Embryonic facial prominence (tissue), 1 donor: ENCODE data around the gene ARHGEF16.

Experiments used
- DNase-seq: peaks from one replicate; pipeline ENCODE4 v3.0.0-alpha.2; 2016; ENCODE audit errors: extremely low spot score

The ARHGEF16 gene

DNA sequence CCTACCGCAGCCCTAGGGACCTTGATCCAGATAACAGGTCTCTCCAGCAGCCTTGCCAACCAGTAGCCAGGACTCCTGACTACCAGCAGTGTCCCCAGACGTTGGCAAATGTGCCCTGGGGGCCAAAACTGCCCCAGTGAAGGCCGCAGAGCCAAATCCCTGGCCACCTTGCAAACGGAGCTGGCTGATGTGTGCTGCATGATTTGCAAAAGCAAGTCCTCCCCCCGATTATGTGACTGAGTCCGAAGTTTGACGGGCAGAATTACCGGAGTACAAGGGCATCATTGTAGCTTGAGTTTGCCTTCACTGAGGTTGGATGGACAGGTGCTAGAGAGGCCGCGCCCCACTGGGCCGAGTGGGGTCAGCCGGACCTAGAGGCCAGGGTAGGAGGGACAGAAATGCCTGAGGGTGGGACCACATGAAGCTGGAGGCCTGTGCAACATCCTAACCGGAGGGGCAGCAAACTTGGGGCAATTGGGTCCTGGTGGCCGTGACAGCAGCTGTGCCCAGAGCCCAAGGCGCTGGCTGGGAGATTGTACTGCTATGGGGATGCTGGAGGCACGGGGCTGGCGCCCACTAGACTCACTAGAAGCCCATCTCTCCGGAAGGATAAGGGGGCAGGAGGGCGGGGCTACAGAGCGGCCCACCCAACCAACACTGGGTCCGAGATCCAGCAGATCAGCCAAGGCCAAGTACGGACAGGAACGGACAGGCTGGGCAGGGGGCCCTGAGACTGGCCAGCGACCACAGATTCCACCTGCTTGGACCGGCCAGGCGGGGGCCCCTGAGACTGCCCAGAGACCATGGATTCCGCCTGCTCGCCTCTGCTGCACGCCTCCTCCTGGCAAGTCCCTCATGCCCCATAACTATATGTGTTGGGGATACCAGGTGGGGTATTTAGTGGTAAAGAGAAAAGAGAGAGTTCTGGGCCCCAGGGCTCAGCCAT, 2.8 kb downstream of the ARHGEF16 start:
- no peak for DNase-seq

DNA sequence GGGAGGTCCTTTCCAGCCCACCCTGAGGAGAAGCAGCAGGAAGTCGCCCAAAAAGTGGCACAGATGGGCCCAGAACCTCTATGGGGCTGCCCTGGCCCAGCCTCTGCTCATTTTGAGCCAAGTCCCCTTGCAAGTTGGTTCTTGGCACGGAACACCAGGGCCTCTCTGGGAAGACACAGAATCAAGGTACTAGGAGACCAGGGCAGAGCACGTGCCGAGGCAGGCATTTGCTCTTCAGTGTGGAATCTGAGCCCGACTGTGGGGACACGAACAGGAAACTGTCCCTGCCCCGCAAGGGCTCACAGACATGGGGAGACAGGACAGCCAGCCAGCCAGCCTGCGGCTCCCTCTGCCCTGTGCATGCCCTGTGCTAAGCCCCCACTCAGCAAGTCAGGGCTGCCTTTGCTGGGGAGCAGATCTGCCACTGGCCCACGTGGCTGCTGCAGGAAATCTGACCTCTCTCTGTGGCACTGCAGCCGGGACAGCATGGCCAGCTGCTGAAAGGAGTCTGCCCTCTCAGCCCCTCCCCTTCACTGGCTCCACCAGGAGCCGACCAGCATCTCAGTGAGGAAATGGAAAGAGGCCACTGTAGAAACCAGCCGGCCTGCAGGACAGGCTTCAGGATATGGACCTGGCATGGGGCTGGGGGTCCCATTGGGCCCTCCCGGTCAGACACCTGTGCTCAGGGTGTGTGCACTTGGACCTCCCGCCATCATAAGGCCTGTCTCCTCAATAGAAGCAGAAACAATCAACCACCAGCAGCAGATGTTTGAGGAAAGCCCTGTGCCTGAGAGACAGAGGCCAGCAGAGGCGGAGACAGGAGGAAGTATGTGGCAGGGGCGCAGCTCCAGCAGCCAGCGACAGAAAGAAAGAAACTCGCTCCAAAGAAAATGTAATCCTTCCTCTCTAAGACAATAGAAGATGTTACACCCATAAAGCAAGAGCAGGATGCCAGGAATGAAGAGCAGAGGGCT, 3.7 kb downstream of the ARHGEF16 start:
- no peak for DNase-seq

DNA sequence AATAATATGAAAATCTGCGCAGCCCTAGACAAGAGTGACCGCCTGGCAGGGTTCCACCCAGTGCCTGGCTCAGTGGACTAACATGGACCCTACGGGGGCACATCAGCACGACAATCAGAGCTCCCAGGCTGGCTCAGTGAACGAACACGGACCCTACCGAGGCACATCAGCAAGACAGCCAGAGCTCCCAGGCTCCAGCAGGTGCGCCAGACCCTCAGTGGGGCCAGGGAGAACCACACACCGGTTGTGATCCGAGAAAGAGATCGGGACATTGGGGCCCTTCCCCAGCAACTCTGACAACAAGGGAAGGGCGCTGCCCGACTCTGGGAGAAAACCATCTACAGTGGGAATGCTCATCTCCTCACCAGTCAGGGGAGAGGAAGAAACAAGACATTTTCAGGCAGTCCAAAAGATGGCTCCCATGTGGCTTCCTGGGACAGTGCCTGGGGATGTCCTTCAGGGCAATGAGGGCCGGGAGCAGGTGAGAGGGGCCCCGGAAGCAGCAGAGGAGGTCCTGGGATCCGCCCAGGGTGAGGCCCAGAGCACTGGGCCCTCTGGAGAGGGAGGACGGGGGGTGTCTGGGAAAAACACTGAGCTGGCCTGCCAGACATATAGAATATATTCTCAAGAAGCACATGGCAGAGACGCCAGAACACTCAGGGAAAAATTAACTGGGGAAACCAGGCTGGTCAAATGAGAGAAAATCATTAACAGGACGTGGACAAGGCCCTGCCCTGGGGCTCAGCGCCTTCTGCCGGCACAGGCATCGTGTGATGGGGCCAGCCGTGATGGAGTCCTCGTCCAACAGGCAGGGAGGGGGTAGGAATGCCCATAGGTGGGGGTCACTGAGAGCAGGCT, 4.8 kb downstream of the ARHGEF16 start:
- no peak for DNase-seq

DNA sequence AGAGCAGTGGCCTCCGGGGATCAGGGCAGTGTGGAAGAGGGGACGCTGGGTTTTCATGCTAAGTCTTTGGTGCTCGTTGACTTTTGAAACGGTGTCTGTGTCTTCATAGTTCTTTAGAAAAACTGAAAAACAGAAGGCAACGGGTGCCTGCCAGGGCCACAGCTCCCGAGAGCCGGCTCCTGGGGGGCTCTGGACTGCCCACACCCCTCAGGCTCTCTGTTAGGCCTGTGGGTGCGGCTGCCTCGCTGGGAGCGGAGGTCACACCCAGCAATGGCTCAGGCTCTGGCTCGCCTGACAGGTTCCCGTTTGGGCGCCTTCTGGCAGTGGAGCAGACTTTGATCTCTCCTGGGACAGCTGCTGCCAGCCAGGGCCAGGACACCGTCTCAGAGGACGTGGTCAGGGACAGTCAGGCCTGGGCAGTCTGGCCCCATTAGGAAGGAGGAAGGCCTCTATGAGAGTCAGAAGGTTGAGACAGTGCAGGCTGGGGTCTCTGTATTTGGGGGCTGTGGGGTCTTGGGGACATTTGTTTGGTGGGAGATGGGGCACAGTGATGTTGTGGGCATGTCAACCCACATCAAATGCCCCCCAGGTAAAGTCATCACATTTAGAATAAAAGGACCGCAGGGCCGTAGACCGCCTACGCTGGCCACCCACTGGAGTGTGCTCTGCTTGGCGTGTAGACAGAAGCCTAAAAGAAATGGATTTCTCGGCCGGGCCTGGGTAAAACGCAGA, 5.6 kb downstream of the ARHGEF16 start:
- DNase-seq, result no peak

DNA sequence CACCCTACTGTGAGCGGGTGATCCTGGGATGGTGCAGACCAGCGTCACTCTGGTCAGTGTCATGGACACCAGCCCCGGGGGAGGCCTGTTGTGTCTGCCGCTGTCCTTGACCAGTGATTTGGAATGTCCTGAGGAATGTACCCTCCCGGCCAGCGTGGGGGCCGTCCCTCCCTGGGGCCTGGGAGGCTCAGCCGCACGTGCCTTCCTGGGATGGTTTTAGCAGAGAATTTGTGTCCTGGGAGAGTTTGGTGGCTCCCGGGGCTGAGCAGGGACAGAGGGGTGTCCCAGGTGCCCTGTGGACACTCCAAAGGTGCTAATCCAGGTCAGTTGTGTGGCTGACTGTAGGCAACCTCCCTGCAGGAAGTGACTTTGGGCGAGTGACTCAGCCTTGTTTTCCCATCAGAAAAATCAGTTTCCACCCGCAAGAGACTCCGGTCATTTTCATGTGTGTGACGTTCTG, 6.2 kb downstream of the ARHGEF16 start:
- DNase-seq, result no peak

DNA sequence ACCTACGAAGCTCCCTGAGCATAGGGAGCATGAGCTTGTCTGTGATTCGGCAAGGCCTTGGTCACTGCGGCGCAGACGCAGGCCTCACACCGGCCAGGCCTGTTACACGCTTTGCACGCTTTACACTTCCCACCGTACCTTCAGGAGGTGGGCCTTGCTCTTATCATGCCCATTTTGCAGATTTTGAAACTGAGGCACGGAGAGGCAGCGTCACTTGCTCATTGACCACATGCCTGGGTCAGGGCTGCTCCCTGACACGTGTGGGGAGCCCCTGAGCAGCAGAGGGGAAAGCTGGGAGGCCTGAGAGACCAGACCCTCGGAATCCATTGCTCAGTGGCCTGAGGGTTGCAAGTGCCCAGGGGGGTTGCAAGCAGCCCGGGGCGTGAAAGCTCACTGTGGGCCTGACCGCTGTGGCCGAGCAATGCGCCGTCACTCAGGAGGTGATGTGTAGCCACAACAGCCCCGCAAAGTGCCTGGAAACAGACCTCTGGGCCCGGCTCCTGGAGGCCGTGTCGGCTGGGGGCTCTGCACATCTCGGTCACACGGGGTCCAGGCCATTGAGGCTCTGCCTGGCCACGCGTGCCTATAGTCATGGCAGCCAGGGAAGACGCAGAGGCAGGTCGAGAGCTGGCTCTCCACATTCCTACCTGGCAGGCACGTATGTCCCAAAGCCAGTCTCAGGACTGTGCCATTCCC, 6.9 kb downstream of the ARHGEF16 start:
- no peak for DNase-seq

DNA sequence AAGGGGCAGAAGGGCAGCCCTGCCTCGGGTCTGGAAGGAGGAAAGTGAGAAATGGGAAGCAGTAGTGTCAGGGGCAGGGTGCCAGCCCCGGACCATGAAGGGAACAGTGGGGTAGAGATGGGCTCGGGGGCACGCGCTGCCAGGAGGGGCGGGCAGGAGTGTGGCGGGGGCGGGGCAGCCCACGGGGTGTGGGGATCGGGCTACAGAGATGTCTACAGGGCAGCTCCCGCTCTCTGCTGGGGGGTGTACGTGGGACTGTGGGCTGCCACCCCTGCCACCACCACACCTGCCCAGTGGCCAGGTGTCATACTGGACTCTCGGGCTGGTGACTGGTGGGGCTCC, 7.4 kb downstream of the ARHGEF16 start:
- no peak for DNase-seq

DNA sequence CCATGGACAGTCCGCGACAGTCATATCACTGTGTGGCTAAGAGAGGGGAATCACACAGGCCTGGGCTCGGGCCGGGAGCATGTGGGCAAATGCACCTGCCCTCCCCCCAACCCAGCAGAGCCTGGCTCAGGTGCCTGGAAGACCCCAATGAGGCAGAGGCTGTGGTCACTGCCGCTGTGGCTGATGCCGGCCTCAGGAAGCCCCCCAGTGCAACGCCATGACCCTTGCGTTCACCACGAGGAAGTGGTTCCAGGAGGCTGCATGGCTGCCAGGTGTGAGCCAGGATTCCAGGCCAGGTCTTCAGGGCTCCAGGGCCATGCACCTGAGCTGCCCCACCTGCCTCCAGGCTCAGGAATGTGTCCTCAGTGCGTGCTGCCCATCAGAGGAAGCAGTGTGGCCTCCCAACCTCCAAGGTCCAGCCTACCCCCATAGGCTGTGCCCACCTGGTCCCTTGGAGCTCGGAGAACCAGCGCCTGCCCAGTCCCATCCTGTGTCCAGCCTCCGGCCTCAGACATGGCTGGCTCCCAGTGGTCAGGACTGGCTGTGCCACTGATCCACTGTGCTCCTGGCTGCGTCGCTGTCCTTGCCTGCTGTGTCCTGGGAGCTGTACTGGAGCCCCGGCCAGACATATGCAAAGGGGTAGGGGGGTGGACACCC, 8.0 kb downstream of the ARHGEF16 start:
- DNase-seq, result no peak

DNA sequence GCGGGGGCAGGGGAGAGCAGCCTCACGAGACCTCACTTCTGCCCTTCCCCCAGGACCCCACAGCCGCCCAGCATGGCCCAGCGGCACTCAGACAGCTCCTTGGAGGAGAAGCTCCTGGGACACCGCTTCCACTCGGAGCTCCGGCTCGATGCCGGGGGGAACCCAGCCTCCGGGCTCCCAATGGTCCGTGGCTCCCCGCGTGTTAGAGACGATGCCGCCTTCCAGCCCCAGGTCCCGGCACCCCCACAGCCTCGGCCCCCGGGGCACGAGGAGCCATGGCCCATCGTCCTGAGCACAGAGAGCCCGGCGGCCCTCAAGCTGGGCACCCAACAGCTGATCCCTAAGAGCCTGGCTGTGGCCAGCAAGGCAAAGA, 8.5 kb downstream of the ARHGEF16 start:
- no peak for DNase-seq

DNA sequence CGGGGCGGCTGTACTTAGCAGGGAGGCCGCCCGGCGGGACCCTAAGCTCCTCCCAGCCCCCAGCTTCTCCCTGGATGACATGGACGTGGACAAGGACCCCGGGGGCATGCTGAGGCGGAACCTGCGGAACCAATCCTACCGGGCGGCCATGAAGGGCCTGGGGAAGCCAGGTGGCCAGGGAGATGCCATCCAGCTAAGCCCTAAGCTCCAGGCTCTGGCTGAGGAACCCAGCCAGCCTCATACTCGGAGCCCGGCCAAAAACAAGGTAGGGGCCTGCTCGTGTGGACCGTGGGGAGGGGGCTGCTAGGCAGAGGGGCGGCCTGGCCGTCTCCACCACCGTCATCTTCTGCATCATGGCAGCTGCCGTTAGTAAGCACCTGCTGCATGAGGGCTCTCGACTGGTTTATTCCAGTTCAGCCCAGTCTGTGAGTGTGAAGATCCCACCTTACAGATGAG, 9.0 kb downstream of the ARHGEF16 start:
- DNase-seq, result no peak

DNA sequence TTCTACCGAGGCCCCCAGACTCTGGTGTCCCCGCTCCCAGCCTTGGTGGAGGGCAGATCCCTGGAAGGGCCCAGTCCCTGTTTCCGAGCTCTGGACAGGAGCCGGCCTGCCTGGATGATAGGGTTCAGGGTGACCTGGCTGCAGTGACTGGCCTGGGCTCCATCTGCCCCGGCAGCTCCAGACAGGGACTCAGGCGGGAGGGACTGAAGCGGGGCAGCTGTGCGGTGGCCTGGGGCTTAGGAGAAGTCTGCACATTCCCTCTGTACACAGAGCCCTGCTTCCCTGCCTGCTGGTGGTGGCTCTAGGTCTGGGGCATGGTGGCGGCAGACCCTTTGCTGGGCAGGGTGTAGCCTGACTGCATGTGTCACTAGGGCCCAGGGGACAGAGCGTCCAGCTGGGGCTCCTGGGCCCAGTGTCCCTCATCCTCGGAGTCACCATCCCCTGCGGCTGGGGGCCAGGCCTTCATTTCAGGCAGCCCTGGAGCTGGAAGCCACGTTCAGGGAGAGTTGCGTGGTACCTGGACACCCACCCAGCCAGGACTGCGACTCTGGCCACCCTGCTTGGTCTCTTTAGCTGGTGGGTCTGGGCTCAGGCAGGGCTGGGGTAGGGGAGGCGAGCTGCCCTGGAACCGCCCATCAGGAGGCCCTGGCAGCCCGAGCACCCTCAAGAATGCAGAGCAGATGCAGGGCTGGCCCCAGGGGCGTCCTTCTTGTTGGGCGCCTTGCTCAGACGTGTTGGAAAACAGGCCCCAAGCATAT, 9.6 kb downstream of the ARHGEF16 start:
- no peak for DNase-seq

DNA sequence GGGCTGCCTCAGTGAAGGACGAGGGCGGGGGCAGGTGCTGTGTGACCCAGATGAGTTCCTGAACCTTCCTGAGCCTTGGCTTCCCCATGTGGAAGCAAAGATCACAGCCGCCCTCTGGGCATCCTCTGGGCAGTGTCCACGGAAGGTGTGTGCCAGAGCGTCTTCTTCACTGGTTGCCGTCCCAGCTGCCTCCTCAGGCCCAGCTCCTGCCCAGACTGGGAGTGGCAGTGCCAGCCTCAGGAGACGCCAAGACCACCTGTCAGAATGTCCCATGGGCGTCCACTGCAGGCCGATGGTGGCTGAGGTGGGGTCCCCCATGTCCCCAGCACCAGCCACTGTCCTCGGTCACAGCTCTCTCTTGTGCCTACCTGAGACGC, 10.2 kb downstream of the ARHGEF16 start:
- no peak for DNase-seq

DNA sequence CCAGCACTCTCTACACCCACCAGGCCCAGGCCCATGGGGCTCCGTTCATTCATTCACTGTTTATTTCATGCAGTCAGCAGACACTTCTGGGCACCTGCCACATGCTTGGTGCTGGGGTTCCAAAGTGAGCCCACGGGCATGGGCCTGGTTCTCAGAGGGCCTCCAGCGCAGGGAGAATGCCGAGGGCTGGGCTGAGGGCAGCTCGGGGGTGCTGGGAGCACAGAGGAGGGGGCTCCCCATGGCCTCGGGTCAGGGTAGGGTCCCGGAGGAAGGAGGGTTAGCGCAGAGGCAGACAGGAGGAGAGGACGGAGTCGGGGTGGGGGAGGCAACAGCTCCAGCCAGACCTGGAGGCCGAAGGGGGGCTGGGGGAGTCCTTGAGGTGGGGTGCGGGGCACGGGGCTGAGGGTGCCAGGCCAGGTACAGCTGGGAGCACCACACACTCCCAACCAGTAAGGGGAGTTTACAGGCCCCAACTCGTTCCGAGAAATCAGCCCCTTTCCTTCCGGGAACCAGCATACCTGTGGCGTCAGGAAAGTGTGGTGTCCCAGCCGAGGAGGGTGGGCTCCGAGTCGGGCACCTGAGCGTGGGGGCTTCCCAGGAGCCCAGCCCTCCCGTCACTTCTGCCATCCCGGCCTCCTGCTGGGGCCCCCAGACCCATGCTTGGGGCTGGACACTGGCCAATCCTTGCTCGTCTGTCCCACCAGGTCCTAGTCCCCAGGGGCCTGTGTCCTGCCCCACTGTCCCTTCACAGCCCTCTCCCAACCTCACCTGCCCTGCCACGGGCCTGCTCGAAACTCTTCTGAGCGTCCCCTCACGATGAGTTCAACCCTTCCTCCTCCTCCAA, 10.8 kb downstream of the ARHGEF16 start:
- no peak for DNase-seq

DNA sequence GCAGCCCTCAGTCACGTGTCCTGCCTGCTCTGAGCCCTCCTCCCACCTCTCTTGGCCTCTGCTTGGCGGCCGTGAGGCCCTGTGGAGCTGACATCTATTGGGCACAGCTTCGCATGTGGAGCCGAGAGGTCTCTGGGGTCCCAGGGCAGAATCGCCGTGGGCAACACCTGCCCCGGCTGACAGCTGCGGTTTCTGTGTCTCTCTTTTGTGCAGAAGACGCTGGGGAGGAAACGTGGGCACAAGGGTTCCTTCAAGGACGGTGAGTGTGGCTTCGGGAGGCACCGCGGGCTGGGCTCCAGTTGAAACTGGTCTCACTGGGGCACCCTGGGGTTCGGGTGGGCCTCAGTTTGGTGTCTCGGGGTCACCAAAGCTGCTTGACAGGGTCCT, 11.5 kb downstream of the ARHGEF16 start:
- no peak for DNase-seq

DNA sequence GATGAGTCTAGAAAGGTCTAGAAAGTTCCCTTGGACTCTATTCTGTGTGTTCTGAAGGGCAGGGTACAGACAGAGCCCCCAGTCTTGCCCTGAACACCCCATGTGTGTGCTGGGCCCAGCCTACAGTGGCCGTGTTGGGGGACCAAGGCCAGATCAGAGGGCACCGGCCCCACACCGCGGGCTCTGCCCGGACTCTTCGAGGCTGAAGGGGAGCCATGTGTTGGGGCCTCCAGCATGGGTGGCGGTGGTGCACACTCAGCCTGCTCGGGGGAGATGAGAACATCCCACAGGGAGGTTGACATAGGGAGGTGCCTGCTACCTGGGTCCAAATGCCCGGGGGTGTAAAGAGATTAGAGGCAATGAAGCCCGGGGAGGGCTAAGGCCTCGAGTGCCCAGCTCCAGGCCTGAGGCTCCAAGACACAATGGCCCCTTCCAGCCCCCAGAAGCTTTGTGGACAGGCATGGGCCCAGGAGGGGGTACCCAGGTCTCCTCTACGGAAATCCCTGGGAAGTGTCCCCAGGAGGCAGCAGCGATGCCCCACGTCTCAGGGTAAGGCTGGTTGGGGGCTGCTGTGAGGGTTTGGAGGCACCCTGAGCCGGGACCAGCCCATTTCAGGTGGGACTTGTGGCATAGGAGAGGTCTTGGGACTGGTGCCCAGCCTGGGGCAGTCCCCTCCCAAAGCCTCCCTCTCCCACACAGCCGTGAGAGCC, 12.1 kb downstream of the ARHGEF16 start:
- DNase-seq, result no peak

DNA sequence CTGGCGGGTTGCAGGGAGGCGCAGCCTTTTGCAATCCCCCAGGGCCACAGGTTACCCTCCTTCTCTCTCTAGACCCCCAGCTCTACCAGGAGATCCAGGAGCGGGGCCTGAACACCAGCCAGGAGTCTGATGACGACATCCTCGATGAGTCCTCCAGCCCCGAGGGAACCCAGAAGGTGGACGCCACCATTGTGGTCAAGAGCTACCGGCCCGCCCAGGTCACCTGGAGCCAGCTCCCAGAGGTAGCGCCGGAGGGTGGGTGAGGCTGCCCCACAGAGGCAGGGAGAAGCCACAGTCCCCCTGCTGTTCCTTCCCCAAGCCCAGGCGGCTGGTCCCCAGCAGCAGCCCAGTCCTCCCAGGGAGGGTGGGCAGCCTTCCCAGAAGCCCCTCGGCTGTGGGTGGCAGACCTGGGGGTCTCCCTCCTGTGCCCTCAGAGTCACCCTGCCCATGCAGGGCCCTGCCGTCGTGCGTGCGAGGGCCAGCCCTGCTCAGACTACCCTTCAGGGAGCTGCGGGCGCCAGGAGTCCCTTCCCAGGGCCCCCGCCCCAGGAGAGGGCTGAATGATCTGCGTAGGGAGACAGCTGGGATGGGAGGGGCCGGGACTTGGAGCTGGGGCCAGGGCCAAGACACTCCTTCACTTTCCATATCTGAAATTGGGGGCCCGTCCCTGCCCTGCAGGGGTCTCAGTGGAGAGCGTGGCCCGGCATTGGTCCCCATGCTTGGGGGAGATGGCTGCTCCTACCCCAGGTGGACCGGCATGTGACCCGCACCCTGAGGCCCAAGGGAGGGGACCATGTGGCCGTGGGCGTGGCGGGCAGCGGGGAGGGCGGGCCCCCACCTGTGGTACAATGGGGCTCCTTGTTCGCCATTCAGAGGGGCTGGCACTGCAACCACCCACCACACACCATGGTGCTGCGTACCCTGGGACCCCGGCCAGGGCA, 12.9 kb downstream of the ARHGEF16 start:
- DNase-seq, result no peak
